Mononuclear cell (primary cell): Measurements from ENCODE around the gene F7. TPM values are rescaled to one million over a fixed set of nuclear protein-coding genes. Genes with fewer than 3 reads are reported as not detected.
"Not testable (repeated sequence)": the region's sequence is repeated elsewhere in the genome, so short reads cannot be mapped to it uniquely, and the experiment has no call there.

ENCODE experiments used
- H3K27me3 ChIP-seq: 2 replicates; pipeline ENCODE4 v1.6.0; 2011; ENCODE audit warnings: low read length, control low read depth; ENCODE audit not compliant: insufficient read depth
- H3K4me1 ChIP-seq: 2 replicates; pipeline ENCODE4 v1.5.1; 2011; ENCODE audit warnings: mild to moderate bottlenecking, low read length, control low read depth; ENCODE audit not compliant: insufficient read depth
- H3K4me3 ChIP-seq: 2 replicates; pipeline ENCODE4 v1.5.1; 2011; ENCODE audit warnings: mild to moderate bottlenecking, low read length, moderate library complexity
- H3K9me3 ChIP-seq: 2 replicates; pipeline ENCODE4 v1.5.1; 2011; ENCODE audit warnings: low read depth, mild to moderate bottlenecking, control low read depth, low read length
- total RNA-seq: library from RNA; depleted of rRNA; stranded (reverse); fragments of >200 nt; gene quantifications from one replicate; pipeline ENCODE4 v1.2.3, GENCODE V29; 2012

The F7 gene
- total RNA-seq, 1 donor, result 0.52 TPM

DNA sequence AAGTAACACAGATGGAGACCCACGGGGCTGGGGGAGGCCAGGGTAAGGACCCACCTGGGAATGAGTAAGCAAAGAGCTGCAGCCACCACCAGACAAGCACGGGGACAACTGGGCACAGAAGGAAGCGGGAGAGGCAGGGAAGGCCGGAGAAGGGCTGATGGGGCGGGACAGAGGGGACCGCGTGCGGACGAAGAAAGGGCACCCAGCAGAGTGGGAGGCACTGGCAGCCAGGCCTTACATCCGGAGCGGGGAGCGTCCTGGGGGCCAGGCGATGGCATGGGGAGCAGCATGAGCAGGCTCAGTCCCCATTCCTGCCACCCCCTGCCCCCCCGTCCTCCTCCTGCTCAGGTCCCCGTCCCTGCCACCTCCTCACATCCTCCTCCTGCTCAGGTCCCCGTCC lies 55.8 kb downstream of the F7 start:
- no peaks in the 10 kb centered on the region for H3K27me3 ChIP-seq
- no peaks in the 10 kb centered on the region for H3K9me3 ChIP-seq
- H3K4me3 ChIP-seq, result no peak overlapping the region
- peaks cover 5% of the 10 kb centered on the region for H3K4me1 ChIP-seq

DNA sequence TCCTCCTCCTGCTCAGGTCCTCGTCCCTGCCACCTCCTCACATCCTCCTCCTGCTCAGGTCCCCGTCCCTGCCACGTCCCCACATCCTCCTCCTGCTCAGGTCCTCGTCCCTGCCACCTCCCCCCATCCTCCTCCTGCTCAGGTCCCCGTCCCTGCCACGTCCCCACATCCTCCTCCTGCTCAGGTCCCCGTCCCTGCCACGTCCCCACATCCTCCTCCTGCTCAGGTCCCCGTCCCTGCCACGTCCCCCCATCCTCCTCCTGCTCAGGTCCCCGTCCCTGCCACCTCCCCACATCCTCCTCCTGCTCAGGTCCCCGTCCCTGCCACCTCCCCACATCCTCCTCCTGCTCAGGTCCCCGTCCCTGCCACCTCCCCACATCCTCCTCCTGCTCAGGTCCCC lies 56.4 kb downstream of the F7 start:
- not testable (repeated sequence) for H3K4me3 ChIP-seq, H3K9me3 ChIP-seq, H3K4me1 ChIP-seq, H3K27me3 ChIP-seq

DNA sequence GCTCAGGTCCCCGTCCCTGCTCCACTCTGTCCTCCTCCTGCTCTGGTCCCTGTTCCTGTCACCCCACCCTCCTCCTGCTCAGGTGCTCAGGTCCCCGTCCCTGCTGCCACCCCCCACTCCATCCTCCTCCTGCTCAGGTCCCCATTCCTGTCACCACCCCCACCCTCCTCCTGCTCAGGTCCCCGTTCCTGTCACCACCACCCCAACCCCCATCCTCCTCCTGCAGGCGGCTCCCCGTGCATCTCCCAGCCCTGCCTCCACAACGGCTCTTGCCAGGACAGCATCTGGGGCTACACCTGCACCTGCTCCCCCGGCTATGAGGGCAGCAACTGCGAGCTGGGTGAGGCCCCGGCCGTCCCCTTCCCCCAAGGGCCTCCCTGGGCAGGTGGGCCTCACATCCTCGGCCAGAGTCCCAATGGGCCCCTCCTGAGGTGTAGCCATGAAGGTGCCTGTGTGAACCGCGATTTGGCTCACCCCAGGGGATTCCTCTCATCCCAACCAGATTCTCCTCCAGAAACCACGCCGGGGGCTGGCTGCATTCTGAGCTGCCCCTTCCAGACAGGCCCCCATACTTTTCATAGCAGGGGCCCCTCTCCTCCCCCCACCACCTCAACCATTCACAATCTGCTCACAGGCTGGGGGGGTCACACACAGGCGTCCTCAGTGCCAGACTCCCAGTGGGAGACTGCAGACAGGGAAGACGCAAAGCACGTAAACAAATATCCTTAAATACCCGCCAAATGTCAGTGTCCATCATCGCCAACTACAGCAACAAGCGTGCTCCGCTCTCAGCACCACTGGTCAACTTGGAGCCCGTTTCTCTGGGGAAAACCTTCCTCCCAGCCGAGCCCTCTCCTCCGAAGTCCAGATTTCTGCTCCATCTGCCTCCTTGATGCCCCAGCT lies 57.4 kb downstream of the F7 start:
- Histone ChIP-seq H3K9me3 (no peaks in the 10 kb centered on the region), H3K4me1 (peaks cover 5% of the 10 kb centered on the region), H3K4me3 (no peak overlapping the region), H3K27me3 (no peaks in the 10 kb centered on the region)

GRCh38 chr13:113164492-113164891 lies 58.9 kb downstream of the F7 start:
- H3K4me1 ChIP-seq, result peaks cover 5% of the 10 kb centered on the region
- no peaks in the 10 kb centered on the region for H3K27me3 ChIP-seq
- H3K9me3 ChIP-seq, result no peaks in the 10 kb centered on the region
- H3K4me3 ChIP-seq, result no peak overlapping the region

- no peaks in the 10 kb centered on the region for H3K27me3 ChIP-seq
- no peaks in the 10 kb centered on the region for H3K9me3 ChIP-seq
- no peak overlapping the region for H3K4me3 ChIP-seq
- peaks cover 11% of the 10 kb centered on the region for H3K4me1 ChIP-seq
These were observed 60.7 kb downstream of the F7 start for GRCh38 chr13:113166266-113166665.

GRCh38 chr13:113166681-113167080 lies 61.1 kb downstream of the F7 start:
- H3K4me1 ChIP-seq, result peaks cover 9% of the 10 kb centered on the region
- H3K9me3 ChIP-seq, result no peaks in the 10 kb centered on the region
- no peaks in the 10 kb centered on the region for H3K27me3 ChIP-seq
- no peak overlapping the region for H3K4me3 ChIP-seq

DNA sequence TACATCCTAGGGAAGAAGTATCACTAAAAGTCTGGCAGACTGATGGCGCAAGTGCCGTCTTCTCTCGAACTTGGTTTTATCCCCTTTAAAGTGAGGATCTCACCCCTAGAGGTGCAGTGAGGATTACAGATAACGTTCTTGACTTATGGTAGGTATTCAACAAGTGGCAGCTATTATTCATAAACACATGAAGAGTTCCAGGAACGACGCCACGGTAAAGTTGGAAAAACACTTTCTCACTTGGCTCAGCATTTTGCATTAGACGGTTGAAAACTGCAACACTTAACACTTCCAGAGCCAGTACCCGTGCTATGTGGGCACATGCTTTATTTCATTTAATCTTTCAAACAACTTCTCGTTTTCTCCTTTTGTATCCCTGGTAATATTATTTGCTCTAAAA lies 61.6 kb downstream of the F7 start:
- H3K4me1 ChIP-seq, result peaks cover 9% of the 10 kb centered on the region
- H3K27me3 ChIP-seq, result no peaks in the 10 kb centered on the region
- H3K4me3 ChIP-seq, result no peak overlapping the region
- no peaks in the 10 kb centered on the region for H3K9me3 ChIP-seq

- Histone ChIP-seq H3K27me3 (no peaks in the 10 kb centered on the region), H3K4me1 (peaks cover 9% of the 10 kb centered on the region), H3K9me3 (no peaks in the 10 kb centered on the region), H3K4me3 (no peak overlapping the region)
These were observed 62.0 kb downstream of the F7 start for GRCh38 chr13:113167575-113167974.

GRCh38 chr13:113168211-113168610 lies 62.6 kb downstream of the F7 start:
- Histone ChIP-seq H3K4me3 (no peak overlapping the region), H3K9me3 (no peaks in the 10 kb centered on the region), H3K4me1 (peaks cover 9% of the 10 kb centered on the region), H3K27me3 (no peaks in the 10 kb centered on the region)

DNA sequence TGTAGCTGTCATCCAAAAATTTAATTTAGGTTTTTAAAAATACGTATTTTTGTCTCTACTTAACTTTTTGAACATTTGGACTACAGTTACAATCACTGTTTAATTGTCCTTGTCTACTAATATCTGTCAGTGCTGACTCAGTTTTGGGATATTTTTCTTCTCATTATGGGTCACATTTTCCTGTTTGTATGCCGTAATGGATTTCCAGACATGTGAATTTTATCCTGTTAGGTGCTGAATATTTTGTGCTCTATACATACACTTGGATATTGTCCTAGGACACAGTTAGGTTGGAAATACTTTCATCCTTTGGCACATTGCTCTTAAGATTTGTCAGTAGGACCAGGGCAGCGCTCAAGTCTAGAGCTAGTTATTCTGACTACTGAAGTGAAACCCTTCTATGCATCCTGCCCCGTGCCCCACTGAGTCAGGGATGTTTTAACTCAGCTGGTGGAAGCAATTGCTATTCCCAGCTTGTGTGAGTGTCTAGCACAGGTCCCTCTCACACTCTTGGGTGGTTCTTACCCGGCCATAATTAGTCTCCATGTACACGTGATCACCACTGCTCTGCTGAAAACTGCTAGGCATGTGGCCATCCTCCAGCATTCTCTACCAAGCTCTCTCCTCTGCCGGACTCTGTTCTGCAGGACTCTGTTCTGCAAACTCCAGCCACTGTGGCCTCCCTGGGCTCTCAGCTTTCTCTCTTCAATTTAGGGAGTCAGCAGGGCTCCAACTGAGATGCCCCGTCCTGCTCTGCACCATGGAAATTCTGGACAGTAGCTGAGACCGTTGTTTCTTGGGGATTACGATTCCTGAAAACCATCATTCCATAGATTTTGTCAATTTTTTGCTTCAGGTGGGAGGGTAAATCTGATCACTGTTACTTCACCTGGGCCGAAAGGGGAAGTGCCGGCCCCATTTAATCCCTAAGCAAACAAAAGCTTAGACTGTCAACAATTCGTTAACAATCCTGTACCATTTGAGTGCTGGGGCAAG lies 64.0 kb downstream of the F7 start:
- Histone ChIP-seq H3K9me3 (no peaks in the 10 kb centered on the region), H3K27me3 (no peaks in the 10 kb centered on the region), H3K4me1 (peaks cover 9% of the 10 kb centered on the region), H3K4me3 (no peak overlapping the region)

Other genes starting within 250 kb of the F7 start
- gene MCF2L, start 136.6 kb upstream of the F7 start, total RNA-seq, result 5.8 TPM
- gene F10, start 17.0 kb downstream of the F7 start, total RNA-seq, result not detected
- 0.10 TPM for gene PROZ, start 52.9 kb downstream of the F7 start, total RNA-seq
- gene PCID2, start 102.9 kb downstream of the F7 start, total RNA-seq, result 55.7 TPM
- 59.3 TPM for gene CUL4A, start 103.8 kb downstream of the F7 start, total RNA-seq
- gene LAMP1, start 191.4 kb downstream of the F7 start, total RNA-seq, result 87.1 TPM